Measurements from ENCODE around the gene RBP4. TPM values are rescaled to one million over a fixed set of nuclear protein-coding genes. Genes with fewer than 3 reads are reported as not detected.
A peak's percentile ranks its signal among the peaks of the same experiment; 100 is the strongest.

Gene RBP4
- total RNA-seq, 1 experiment from 2014 or later = not detected

DNA sequence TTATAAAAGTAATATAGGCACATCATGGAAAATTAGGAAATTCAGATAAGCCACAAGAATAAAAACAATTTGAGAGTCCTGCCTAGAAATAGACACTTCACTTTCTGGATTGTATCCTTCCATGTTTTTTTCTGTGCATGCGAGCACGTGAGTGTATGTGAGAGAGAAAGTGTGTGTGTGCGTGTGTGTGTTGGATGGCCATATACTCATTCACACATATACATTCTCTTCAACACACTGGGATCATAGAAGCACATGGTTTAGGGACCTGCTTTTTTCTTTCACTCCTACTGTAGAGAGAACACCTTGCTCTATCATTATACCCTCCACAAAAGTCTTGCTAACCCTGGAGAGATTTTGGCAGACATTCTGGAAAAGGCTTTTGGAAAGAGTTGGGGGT lies 27.1 kb downstream of the RBP4 start:
- in situ Hi-C loops (cut with HindIII; ENCODE audit: low pct_unique_long_range_greater_than_20kb, low sequenced_read_pairs) = no loop called here
- DNase-seq (ENCODE audit: low read depth, low spot score) = no peak

DNA sequence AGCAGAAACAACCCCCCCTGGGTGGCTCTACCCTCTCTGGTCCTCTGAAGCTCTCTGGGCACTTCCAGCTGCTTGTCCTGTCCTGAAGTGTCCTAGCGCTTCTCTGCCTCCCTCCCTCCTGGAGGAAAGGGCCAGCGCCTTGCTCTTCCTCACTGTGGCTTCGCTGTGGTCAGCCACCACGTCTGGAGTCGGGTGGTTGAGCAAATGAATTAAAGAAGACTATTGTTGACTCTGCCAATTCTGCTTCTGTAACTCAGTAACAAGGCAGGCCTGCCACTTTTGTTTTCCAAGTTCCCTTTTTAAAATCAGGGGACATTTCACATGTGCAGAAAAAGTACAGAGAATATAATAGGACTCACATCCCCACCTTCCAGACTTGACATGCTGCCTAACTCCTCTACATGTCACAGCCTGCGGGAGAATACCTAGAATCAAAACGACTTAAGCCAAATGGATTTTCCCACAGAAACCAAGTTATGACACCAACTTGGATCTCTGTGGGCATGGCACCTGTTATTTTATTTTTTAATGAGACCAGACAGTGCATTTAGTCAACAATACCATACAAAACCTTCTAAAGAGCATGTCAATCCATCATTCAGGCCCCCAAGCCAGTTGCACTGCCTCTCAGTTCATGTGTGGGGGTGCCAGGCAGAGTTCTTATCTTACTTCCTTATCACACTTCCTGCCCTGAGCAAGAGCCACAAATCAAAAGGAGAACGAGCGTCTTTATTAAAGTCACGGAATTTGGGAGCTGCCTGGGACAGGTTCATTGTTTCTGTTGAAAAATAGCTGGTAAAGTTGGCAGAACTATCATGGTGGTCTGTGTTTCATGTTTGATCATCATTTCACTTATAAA lies 27.8 kb downstream of the RBP4 start:
- DNase-seq (ENCODE audit: low read depth, low spot score) = no peak

DNA sequence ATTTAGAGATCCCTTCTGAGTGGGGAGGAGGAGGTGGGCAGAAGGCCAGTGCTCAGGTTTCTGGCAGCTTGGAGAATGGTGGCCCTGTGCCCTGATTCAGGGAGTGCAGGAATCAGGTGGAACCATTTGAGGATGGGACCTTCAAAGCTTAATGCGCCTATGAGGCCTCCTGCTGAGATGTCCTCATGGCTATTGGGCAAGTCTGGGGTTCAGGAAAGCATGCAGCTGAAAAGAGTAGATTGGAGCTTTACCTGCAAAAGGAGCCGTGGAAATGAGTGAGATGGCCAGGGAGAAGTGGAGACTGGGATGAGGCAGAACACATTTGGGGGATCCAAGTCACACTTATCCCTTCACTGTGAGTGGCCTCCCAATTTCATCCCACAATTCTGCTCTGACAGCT lies 28.4 kb downstream of the RBP4 start:
- in situ Hi-C loops (cut with HindIII; ENCODE audit: low pct_unique_long_range_greater_than_20kb, low sequenced_read_pairs) = no loop called here
- DNase-seq (ENCODE audit: low read depth, low spot score) = no peak

More for the DNA sequence above, 27.8 kb downstream of the RBP4 start:
- in situ Hi-C loops (cut with HindIII; ENCODE audit: low pct_unique_long_range_greater_than_20kb, low sequenced_read_pairs) = no loop called here

DNA sequence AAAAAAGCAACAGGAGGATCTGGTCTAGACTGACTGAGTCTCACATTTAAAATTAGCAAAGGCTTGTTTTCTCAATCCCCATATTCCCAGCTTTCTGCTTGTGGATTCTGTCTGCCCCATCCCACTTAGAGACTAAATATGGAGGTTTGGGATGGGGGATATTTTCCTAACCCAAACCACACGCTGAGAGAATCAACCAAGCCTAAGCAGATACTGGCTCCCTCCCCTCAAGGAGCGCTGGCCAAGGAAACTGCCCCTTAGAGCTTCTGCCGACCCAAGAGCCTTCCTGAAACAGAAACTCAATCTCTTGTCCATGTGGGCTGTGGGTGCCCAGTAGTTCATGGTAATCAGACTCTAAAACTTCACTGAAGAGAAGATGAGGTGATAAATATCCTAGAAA lies 30.7 kb downstream of the RBP4 start:
- in situ Hi-C loops (cut with HindIII; ENCODE audit: low pct_unique_long_range_greater_than_20kb, low sequenced_read_pairs) = no loop called here
- DNase-seq (ENCODE audit: low read depth, low spot score) = no peak

DNA sequence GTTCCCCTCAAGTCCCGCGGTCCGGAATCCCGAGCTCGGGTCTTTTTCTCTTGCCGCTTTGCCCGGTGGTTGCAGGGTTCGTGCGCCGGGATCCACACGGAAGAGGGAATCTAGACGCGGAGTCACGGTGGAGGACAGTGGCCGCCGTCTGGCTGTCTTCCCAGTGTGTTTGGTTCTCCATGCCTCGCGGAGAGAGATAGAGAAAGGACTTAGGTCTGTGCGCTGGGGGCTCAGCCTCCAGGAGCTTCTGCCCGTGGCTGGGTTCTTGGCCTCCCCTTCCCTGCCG lies 33.0 kb downstream of the RBP4 start:
- in situ Hi-C loops (cut with HindIII; ENCODE audit: low pct_unique_long_range_greater_than_20kb, low sequenced_read_pairs) = no loop called here
- no peak for DNase-seq (ENCODE audit: low read depth, low spot score)

DNA sequence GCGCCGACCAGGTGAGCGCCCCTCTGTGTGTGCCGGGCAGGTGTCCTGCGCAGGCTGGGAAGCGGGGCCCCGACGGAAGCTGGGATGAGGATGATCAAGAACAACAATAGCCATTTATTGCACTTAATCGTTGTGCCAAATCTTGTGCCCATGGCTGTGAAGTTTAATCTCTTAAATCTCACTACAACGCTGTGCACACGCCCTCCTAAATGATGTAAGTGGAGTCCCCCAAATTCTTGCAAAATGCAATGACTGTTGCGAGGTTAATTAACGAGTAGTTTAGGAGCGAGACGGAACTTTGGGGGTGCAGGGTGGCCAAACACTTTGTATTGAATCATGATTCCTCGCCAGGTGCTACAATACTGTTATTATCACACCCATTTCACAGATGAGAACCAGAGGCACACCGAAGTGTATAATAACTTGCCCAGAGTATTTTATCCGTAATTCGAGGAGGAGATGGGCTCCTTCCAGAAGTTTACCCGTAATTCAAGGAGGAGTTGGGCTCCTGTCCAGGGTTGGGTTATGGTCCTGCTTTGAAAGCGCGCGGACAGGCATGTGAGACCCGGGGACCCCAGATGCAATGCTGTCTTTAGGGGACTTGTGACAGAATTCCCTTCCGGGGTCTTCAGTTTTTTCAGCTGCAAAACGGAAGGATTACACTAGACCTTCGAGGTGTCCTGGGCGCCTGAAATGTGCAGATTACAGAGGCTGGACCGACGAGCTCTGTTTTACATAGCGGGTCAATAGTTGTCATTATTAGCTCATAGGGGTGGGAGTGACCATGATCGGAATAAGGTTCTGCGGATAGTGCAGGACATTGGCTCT lies 33.5 kb downstream of the RBP4 start:
- DNase-seq (ENCODE audit: low read depth, low spot score) = no peak
- in situ Hi-C loops (cut with HindIII; ENCODE audit: low pct_unique_long_range_greater_than_20kb, low sequenced_read_pairs) = no loop called here

DNA sequence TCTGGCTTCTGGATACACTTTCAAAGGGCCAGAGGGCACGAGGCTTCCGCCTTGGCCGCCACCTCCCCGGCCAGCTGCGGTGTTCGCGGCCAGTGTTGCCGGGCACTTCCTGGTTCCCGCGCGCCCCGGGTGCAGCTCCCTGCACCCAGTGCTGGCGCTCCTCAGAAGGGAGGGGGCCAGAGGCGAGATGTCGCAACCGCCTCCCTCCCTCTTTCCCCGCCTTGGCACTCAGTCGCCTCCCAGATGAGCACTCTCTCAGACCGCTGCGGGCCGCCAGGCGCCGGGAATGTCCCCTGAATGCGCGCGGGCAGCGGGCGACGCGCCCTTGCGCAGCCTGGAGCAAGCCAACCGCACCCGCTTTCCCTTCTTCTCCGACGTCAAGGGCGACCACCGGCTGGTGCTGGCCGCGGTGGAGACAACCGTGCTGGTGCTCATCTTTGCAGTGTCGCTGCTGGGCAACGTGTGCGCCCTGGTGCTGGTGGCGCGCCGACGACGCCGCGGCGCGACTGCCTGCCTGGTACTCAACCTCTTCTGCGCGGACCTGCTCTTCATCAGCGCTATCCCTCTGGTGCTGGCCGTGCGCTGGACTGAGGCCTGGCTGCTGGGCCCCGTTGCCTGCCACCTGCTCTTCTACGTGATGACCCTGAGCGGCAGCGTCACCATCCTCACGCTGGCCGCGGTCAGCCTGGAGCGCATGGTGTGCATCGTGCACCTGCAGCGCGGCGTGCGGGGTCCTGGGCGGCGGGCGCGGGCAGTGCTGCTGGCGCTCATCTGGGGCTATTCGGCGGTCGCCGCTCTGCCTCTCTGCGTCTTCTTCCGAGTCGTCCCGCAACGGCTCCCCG lies 34.4 kb downstream of the RBP4 start, which contains the start of gene FFAR4:
Gene FFAR4, plus strand, starts transcription at position 231 of the 842 bp plus-strand sequence. Its CDS starts 56 bp downstream, at position 287.
- no peak for DNase-seq (ENCODE audit: low read depth, low spot score)
- in situ Hi-C loops (cut with HindIII; ENCODE audit: low pct_unique_long_range_greater_than_20kb, low sequenced_read_pairs) = no loop called here

DNA sequence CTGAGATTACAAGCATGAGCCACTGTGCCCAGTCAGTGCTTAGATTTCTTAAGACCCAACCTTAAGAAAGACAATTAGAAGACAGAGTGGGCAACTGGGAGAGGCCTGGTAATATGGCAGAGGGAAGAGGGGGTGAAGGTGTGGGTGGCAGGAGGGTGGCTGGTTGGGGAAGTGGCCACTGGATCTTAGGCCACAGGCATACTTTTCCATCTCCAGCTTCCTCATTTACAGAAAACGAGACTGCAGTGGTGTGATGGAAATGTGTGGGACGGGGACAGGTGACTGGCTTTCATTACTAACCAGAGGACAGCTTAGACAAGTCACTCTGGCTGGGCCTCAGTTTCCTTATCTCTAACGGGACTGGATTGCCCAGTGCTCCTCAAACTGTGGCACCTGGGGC lies 35.6 kb downstream of the RBP4 start:
- in situ Hi-C loops (cut with HindIII; ENCODE audit: low pct_unique_long_range_greater_than_20kb, low sequenced_read_pairs) = no loop called here
- no peak for DNase-seq (ENCODE audit: low read depth, low spot score)

DNA sequence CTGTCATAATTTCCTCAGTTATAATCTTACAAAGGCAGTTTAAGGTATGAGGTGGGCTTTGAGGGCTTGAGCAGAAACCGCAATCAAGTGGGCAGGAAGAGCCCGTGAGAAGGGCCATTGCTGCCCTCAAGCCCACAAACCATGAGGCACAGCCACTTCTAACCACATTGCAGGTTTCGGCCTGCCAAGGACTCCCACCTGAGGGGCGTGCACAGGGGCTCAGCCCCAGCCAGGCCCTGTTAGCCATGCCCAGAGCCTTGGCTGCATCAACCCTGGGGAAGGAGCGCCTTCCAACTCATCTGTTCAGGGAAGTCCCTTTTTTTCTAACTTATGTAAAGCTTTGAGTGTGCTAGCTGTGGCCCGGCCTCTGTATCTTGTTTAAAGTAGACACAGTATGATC lies 40.5 kb downstream of the RBP4 start:
- in situ Hi-C loops (cut with HindIII; ENCODE audit: low pct_unique_long_range_greater_than_20kb, low sequenced_read_pairs) = no loop called here
- no peak for DNase-seq (ENCODE audit: low read depth, low spot score)

DNA sequence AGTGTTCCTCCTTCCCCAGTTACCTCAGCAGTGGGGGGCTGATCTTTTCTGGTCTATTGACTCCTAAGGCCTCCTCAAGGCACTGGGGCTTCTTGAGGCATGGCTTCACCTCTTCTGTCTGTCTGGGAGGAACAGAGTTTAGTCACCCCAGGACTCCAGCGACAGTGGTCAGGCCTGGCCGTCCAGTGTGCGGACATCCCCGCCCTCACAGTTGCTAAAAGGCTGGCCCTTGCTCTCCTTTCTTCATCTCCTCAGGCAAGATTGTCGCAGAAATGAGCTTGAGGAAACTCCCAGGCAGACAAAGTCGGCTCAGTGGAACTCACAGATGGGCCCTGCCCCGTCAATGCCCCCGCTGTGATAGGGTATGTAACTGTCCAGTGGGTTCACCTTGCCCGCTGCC lies 41.5 kb downstream of the RBP4 start:
- in situ Hi-C loops (cut with HindIII; ENCODE audit: low pct_unique_long_range_greater_than_20kb, low sequenced_read_pairs) = no loop called here
- DNase-seq (ENCODE audit: low read depth, low spot score) = no peak

DNA sequence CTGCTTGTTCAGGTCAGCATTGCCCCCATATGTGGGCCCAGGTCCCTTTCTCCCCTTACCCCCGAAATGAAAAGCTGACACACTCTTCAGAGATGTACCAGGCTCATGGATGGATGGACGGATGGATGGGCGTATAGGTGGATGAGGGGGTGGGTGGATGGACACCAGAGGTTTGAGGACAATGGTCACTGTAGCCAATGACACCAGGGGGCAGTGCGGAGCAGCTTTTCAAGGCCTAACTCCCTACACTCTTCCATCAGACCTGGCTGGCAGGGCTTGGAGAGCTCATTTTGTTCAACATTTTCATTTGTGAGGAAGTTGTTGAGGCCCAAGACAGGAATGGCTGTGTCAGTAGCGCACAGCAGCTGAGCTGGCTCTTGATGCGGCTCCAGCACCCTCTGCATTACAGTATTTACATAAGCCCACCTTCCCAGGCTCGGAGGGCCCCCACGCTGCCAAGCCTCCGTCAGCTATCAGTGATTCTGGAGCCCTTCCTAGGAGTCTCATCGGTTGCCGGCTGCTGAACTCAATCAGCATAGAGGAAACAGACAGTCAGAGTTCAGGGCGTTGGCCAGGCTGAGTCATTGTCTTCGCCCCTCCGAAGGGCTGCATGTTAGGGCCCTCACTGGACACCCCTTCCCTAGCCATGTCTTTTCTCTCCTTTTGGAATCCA lies 46.1 kb downstream of the RBP4 start:
- in situ Hi-C loops (cut with HindIII; ENCODE audit: low pct_unique_long_range_greater_than_20kb, low sequenced_read_pairs) = no loop called here
- peak; percentile 79 for DNase-seq (ENCODE audit: low read depth, low spot score)

DNA sequence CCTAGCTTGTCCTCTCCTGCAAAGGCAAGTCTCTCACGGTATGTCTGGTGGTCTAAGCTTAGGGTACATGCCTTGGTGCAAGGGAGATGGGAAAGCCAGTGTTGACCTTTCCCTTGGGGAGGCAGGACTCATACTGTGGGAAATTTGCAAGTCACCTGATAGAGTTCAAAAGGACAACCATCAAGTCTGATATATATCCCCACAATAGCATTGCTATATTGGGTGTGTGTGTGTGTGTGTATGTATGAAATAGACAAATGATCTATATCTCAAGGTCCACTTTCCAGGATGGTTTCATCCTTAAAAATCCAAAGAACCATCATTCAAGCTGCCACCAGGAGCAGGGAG lies 46.7 kb downstream of the RBP4 start:
- DNase-seq (ENCODE audit: low read depth, low spot score) = no peak
- in situ Hi-C loops (cut with HindIII; ENCODE audit: low pct_unique_long_range_greater_than_20kb, low sequenced_read_pairs) = no loop called here

DNA sequence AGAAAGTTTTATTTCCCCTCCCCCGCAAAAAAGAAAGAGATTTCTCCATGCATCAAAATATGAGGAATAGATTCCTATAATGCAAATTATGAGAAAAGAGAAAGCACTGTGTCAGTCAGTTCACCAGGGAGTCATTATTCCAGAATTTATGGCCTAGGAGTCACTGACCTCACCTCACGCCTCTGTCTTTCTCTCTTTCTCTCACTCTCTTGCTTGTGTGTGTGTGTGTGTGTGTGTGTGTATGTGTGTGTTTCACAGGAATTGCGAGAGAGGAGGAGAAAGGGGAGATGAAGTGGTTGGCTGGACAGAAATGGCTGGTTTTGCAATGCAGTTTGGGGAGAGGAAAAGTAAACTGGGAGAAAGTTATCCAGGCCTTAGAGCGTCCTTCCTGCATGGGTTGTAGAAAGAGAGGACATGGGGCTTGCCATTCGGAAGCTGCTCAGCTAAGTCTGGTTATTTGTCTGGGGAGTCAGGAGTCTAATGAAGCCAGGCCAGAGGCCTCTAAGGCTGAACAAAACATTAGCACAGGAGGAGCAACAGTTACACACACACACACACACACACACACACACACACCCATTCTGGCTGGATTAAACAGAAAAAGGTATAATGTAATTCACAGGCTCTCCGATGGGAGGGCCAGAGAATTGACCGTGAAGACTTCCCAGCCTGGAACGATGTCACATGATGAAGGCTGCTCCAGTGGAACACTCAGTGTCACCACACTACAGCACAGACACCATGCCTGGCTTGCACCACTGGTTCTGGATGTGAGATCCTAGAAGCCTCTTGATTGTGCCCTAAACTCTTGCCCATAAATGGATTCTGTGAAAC lies 47.3 kb downstream of the RBP4 start:
- no peak for DNase-seq (ENCODE audit: low read depth, low spot score)
- in situ Hi-C loops (cut with HindIII; ENCODE audit: low pct_unique_long_range_greater_than_20kb, low sequenced_read_pairs) = no loop called here

DNA sequence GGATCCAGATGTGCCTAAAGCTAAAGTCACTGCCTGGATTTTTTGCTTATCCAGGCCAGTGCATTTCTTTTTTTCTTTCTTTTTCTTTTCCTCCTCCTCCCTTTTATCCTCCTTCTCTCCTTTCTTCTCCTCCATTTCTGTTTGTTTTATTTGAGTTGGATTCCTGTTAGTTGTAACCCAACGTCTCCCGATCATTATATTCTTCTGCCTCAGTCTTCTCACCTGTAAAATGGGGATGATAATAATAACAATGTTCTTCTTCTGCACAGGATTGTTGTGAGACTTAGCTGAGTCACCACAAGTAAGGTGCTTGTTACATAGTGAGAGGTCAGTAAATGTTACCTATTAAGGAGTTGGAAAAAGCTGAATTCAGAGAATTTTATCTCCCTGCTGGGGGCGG lies 48.3 kb downstream of the RBP4 start:
- in situ Hi-C loops (cut with HindIII; ENCODE audit: low pct_unique_long_range_greater_than_20kb, low sequenced_read_pairs) = no loop called here
- DNase-seq (ENCODE audit: low read depth, low spot score) = no peak

DNA sequence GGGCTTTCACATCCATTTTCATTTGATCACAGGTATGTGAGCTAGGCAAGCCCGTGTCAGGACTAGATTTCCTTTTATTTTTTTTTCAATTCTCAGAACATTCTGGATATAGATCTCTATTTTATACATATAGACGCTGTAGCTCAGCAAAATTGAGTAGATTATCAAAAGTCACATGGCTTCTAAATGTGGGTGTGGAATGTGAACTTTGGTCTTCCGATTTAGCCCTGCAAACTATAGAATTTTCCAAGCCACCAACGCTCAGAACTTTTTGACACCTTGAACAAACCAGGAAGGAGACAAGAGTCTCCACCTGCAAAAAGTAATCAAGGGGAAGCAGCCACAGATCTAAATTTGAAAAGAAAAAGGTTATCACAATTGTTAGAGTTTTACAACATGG lies 50.4 kb downstream of the RBP4 start:
- in situ Hi-C loops (cut with HindIII; ENCODE audit: low pct_unique_long_range_greater_than_20kb, low sequenced_read_pairs) = no loop called here
- no peak for DNase-seq (ENCODE audit: low read depth, low spot score)

DNA sequence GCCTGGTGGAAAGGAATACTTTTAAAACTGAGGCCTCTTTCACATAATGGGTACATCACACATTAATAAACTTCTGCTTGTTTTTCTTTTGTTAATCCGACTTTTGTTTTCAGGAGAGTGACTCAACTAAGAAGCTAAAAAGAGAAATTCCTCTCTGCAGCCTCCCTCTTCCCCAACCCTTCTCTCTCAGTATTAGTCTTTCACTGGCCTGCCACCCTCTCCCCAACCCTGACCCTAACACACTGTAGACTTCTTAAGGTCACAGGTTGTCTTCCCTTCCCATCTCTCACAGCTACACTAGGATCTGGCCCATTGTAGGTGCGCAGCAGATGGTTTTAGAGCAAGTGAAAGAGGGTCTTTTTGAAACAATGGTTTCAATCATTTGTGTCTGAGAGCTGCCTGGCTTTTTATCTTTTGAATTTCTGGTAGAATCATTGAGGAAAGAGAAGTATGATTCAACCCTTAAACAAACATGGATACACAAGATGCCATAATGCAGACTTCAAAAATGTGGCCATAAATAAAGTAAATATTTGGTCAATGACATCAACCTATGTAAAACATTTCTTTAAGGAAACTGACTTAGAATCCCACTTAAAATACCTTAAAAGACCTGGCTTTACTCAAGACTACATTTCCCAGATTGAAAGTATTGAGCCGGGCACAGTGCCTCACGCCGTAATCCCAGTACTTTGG lies 52.5 kb downstream of the RBP4 start:
- no peak for DNase-seq (ENCODE audit: low read depth, low spot score)

More for the DNA sequence above, 52.5 kb downstream of the RBP4 start:
- in situ Hi-C loops (cut with HindIII; ENCODE audit: low pct_unique_long_range_greater_than_20kb, low sequenced_read_pairs) = no loop called here

All from SK-MEL-5 (cell line).